ENCODE data around the gene SBSN. TPM values are rescaled to one million over a fixed set of nuclear protein-coding genes. Genes with fewer than 3 reads are reported as not detected.

SBSN gene
- total RNA-seq, 6 experiments from 2014 or later: 1.6 to 3.3 (median 2.0) TPM

- TF ChIP-seq CTCF (IDR thresholded peaks at IDR 0.05): no peak
- Mint-ChIP-seq H3K27me3 (ENCODE audit: insufficient read depth) (peaks cover 5% of the 10 kb centered on the region), H3K4me3 (no peak overlapping the region), H3K27ac (no peak overlapping the region), H3K36me3 (ENCODE audit: low read depth) (no peaks in the 10 kb centered on the region), H3K9me3 (no peaks in the 10 kb centered on the region), H3K4me1 (ENCODE audit: low read depth) (peaks cover 24% of the 10 kb centered on the region)
- no peak for DNase-seq
Observed at GRCh38 chr19:35522745-35523327, 5.3 kb downstream of the SBSN start.

- H3K27me3 Mint-ChIP-seq (ENCODE audit: insufficient read depth): peaks cover 5% of the 10 kb centered on the region
- no peak overlapping the region for H3K4me3 Mint-ChIP-seq
- H3K27ac Mint-ChIP-seq: no peak overlapping the region
- peaks cover 30% of the 10 kb centered on the region for H3K4me1 Mint-ChIP-seq (ENCODE audit: low read depth)
- no peak for TF ChIP-seq CTCF (IDR thresholded peaks at IDR 0.05)
- H3K36me3 Mint-ChIP-seq (ENCODE audit: low read depth): no peaks in the 10 kb centered on the region
- DNase-seq: no peak
- H3K9me3 Mint-ChIP-seq: no peaks in the 10 kb centered on the region
Observed at GRCh38 chr19:35521124-35521743, 6.9 kb downstream of the SBSN start.

- Mint-ChIP-seq H3K27me3 (ENCODE audit: insufficient read depth) (peaks cover 2% of the 10 kb centered on the region), H3K36me3 (ENCODE audit: low read depth) (no peaks in the 10 kb centered on the region), H3K27ac (peak overlapping the region; percentile 91), H3K4me3 (no peak overlapping the region; the same call in 1 of the 2 replicates), H3K4me1 (ENCODE audit: low read depth) (peaks cover 35% of the 10 kb centered on the region), H3K9me3 (no peaks in the 10 kb centered on the region)
- no peak for TF ChIP-seq CTCF (IDR thresholded peaks at IDR 0.05)
- no peak for DNase-seq
Observed at GRCh38 chr19:35519291-35519690, 8.8 kb downstream of the SBSN start.

- TF ChIP-seq CTCF (IDR thresholded peaks at IDR 0.05): no peak
- no peaks in the 10 kb centered on the region for H3K36me3 Mint-ChIP-seq (ENCODE audit: low read depth)
- H3K4me1 Mint-ChIP-seq (ENCODE audit: low read depth): peaks cover 45% of the 10 kb centered on the region
- peak; percentile 95 for DNase-seq
- peak overlapping the region; percentile 66 for H3K4me3 Mint-ChIP-seq
- H3K27me3 Mint-ChIP-seq (ENCODE audit: insufficient read depth): peaks cover 4% of the 10 kb centered on the region
- peak overlapping the region; percentile 91 for H3K27ac Mint-ChIP-seq
- H3K9me3 Mint-ChIP-seq: no peaks in the 10 kb centered on the region
Observed at GRCh38 chr19:35518313-35518712, 9.8 kb downstream of the SBSN start.

- no peak for DNase-seq
- Mint-ChIP-seq H3K27ac (peak overlapping the region; percentile 91), H3K36me3 (ENCODE audit: low read depth) (no peaks in the 10 kb centered on the region), H3K27me3 (ENCODE audit: insufficient read depth) (peaks cover 10% of the 10 kb centered on the region), H3K4me3 (no peak overlapping the region), H3K9me3 (no peaks in the 10 kb centered on the region), H3K4me1 (ENCODE audit: low read depth) (peaks cover 45% of the 10 kb centered on the region)
- no peak for TF ChIP-seq CTCF (IDR thresholded peaks at IDR 0.05)
Observed at GRCh38 chr19:35517342-35517741, 10.8 kb downstream of the SBSN start.

Data from HFFc6 (cell line).